ENCODE measurements around the gene CRABP1. TPM values are rescaled to one million over a fixed set of nuclear protein-coding genes. Genes with fewer than 3 reads are reported as not detected.

CRABP1 gene
- total and polyA plus RNA-seq, 2 experiments from 2014 or later = 8.7 to 28.2 TPM

DNA sequence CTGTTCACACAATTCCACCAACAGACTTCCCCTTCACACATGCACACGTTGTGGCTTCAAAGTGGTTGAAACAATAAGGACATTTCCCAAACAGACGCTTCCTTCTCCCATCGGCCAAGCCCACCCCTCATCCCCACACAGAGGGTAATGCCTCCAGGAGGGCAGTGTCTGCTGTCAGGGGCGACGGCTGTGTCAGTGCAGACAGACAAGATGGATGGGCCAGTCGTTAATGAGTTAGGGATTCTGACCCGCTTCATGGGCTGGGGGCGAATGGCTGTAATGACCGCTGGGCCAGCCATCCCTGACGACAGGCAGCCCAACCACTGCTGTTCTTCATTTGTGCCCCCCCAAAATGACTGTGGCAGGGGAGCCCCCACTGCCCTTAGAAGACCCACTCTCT, 20.6 kb upstream of the CRABP1 start:
- Histone ChIP-seq H3K27ac (no peak overlapping the region), H3K4me3 (no peak overlapping the region), H3K36me3 (no peaks in the 10 kb centered on the region), H3K4me1 (ENCODE audit: low read depth) (no peaks in the 10 kb centered on the region), H3K9me3 (ENCODE audit: low read depth) (no peaks in the 10 kb centered on the region), H3K27me3 (no peaks in the 10 kb centered on the region)
- DNase-seq (ENCODE audit: low read depth in 1 of 2, low spot score in 1 of 2) = no peak
- TF ChIP-seq, protein P1, sequence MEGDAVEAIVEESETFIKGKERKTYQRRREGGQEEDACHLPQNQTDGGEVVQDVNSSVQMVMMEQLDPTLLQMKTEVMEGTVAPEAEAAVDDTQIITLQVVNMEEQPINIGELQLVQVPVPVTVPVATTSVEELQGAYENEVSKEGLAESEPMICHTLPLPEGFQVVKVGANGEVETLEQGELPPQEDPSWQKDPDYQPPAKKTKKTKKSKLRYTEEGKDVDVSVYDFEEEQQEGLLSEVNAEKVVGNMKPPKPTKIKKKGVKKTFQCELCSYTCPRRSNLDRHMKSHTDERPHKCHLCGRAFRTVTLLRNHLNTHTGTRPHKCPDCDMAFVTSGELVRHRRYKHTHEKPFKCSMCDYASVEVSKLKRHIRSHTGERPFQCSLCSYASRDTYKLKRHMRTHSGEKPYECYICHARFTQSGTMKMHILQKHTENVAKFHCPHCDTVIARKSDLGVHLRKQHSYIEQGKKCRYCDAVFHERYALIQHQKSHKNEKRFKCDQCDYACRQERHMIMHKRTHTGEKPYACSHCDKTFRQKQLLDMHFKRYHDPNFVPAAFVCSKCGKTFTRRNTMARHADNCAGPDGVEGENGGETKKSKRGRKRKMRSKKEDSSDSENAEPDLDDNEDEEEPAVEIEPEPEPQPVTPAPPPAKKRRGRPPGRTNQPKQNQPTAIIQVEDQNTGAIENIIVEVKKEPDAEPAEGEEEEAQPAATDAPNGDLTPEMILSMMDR (IDR thresholded peaks at IDR 0.05; ENCODE audit: low read depth, low read length) = no peak

DNA sequence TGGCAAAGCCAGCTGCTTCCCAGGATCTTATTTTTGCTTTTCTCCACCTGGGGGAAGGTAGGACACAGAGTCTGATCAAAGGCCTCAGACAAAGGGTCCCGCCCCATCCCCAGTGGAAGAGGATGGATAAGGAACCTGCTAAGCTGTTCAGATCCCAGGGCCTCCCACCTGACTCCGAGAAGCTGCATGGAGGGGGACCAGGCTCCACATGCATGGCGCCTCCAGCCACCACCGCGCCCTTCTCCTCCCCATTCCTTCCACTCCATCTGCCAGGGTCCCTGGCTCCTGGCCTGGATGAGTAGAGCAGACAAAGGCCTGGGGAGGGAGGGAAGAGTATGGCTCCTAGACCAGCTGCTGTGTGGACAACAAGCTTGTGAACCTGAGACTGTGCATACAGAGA, 20.0 kb upstream of the CRABP1 start:
- H3K27ac ChIP-seq = no peak overlapping the region
- TF ChIP-seq, protein P1 (IDR thresholded peaks at IDR 0.05; ENCODE audit: low read depth, low read length) = no peak

DNA sequence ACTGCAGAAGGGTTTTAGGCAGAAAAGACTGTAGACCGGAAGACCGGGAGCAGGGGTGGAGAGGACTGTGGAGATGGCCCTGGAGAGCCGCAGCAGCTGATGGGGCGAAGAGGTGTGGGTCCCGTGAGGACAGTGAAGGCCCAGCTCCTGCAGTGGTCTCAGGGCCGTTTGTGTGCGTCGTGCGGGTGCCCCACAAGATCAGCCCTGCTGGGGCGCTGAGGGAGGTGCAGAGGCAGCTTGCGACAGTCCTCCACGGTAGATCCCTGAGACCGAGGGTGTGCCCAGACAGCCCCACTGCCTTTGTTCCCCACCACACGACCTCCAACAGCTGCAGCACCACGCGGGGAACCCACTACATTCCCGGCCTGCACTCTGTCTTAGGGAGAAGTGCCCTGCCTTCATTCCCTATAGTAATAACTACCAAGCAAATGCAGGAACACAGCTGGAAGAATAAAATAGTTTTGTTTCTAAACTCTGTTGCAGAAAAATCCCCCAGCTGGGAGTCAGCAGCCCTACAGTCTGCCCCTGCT, 19.0 kb upstream of the CRABP1 start:
- Histone ChIP-seq H3K36me3 (no peaks in the 10 kb centered on the region), H3K27ac (no peak overlapping the region), H3K27me3 (no peaks in the 10 kb centered on the region), H3K4me1 (ENCODE audit: low read depth) (no peaks in the 10 kb centered on the region), H3K9me3 (ENCODE audit: low read depth) (no peaks in the 10 kb centered on the region), H3K4me3 (no peak overlapping the region)
- no peak for DNase-seq (ENCODE audit: low read depth in 1 of 2, low spot score in 1 of 2)
- TF ChIP-seq, protein P1 (IDR thresholded peaks at IDR 0.05; ENCODE audit: low read depth, low read length) = no peak

More for the DNA sequence above, 20.0 kb upstream of the CRABP1 start:
- DNase-seq (ENCODE audit: low read depth in 1 of 2, low spot score in 1 of 2) = no peak
- Histone ChIP-seq H3K36me3 (no peaks in the 10 kb centered on the region), H3K9me3 (ENCODE audit: low read depth) (no peaks in the 10 kb centered on the region), H3K4me1 (ENCODE audit: low read depth) (no peaks in the 10 kb centered on the region), H3K4me3 (no peak overlapping the region), H3K27me3 (no peaks in the 10 kb centered on the region)

GRCh38 chr15:78321786-78322185, 18.4 kb upstream of the CRABP1 start:
- H3K9me3 ChIP-seq (ENCODE audit: low read depth) = no peaks in the 10 kb centered on the region
- H3K4me1 ChIP-seq (ENCODE audit: low read depth) = no peaks in the 10 kb centered on the region
- no peaks in the 10 kb centered on the region for H3K27me3 ChIP-seq
- no peak overlapping the region for H3K27ac ChIP-seq
- DNase-seq (ENCODE audit: low read depth in 1 of 2, low spot score in 1 of 2) = no peak
- TF ChIP-seq, protein P1 (IDR thresholded peaks at IDR 0.05; ENCODE audit: low read depth, low read length) = no peak
- H3K4me3 ChIP-seq = no peak overlapping the region
- H3K36me3 ChIP-seq = no peaks in the 10 kb centered on the region

DNA sequence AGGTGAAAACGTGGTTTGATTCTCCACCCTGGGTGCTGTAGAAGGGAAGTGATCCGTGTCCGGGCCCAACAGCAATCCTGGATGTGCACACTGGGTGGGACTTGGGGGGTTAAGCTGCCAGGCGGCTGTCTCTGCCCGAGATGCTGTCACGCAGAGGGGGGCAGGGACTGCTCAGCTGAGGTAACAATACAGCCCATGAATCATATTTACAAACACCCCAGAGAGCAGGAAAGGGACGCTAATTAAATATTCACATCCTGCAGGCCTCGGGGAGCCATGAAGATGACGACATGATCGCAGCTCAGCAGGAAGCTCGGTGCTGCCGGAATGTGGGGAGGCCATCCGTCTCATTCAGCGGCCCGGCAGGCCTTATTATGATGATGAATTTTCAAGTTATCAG, 17.9 kb upstream of the CRABP1 start:
- H3K27ac ChIP-seq = no peak overlapping the region
- DNase-seq (ENCODE audit: low read depth in 1 of 2, low spot score in 1 of 2) = peak in 1 of 2 donors; percentile 67
- no peaks in the 10 kb centered on the region for H3K36me3 ChIP-seq
- H3K4me1 ChIP-seq (ENCODE audit: low read depth) = no peaks in the 10 kb centered on the region
- no peak overlapping the region for H3K4me3 ChIP-seq
- TF ChIP-seq, protein P1 (IDR thresholded peaks at IDR 0.05; ENCODE audit: low read depth, low read length) = no peak
- no peaks in the 10 kb centered on the region for H3K9me3 ChIP-seq (ENCODE audit: low read depth)
- H3K27me3 ChIP-seq = no peaks in the 10 kb centered on the region

Data from cardiac muscle cell (in vitro differentiated cells and primary cell).